Astrocyte (in vitro differentiated cells and primary cell): ENCODE data around the gene CES1. TPM values are rescaled to one million over a fixed set of nuclear protein-coding genes. Genes with fewer than 3 reads are reported as not detected.

Source experiments
- DNase-seq: peaks from one replicate; pipeline ENCODE4 v3.0.0-alpha.2; 2010; ENCODE audit warnings: low read depth
- FAIRE-seq: peaks from 2 replicates; lab custom pipeline; 2011; peaks lifted over from hg19 to GRCh38; lab: Jason Lieb, UNC
- H2AFZ ChIP-seq: 2 replicates; pipeline ENCODE4 v1.6.0; 2012; ENCODE audit warnings: low read depth, low read length, inconsistent platforms
- H3K27ac ChIP-seq: 2 replicates; pipeline ENCODE4 v1.5.1; 2011; ENCODE audit warnings: low read depth, low read length, inconsistent platforms
- H3K27me3 ChIP-seq: 2 replicates; pipeline ENCODE4 v1.6.0; 2011; ENCODE audit warnings: low read length, inconsistent platforms; ENCODE audit not compliant: insufficient read depth
- H3K36me3 ChIP-seq: 2 replicates; pipeline ENCODE4 v1.5.1; 2011; ENCODE audit warnings: low read length, inconsistent platforms; ENCODE audit not compliant: insufficient read depth
- H3K4me1 ChIP-seq: 2 replicates; pipeline ENCODE4 v1.5.1; 2011; ENCODE audit warnings: low read length, inconsistent platforms; ENCODE audit not compliant: insufficient read depth
- H3K4me2 ChIP-seq: 2 replicates; pipeline ENCODE4 v1.6.0; 2012; ENCODE audit warnings: low read length, inconsistent platforms
- H3K4me3 ChIP-seq: 2 replicates; pipeline ENCODE4 v1.5.1; 2011; ENCODE audit warnings: low read depth, mild to moderate bottlenecking, low read length, inconsistent platforms; ENCODE audit not compliant: insufficient read depth
- H3K79me2 ChIP-seq: 2 replicates; pipeline ENCODE4 v1.6.0; 2012; ENCODE audit warnings: mild to moderate bottlenecking, low read length, inconsistent platforms; ENCODE audit not compliant: insufficient read depth
- H3K9ac ChIP-seq: 2 replicates; pipeline ENCODE4 v1.6.0; 2012; ENCODE audit warnings: mild to moderate bottlenecking, low read length, inconsistent platforms
- H3K9me3 ChIP-seq: 2 replicates; pipeline ENCODE4 v1.5.1; 2012; ENCODE audit warnings: low read depth, mild to moderate bottlenecking, low read length, inconsistent platforms; ENCODE audit not compliant: insufficient read depth
- H4K20me1 ChIP-seq: 2 replicates; pipeline ENCODE4 v1.6.0; 2012; ENCODE audit warnings: low read length, inconsistent platforms; ENCODE audit not compliant: insufficient read depth
- H3K27ac Mint-ChIP-seq: one replicate; pipeline ENCODE4 v1.8.0; 2021; ENCODE audit warnings: mild to moderate bottlenecking, mixed read lengths; ENCODE audit not compliant: unreplicated experiment
- H3K27me3 Mint-ChIP-seq: one replicate; pipeline ENCODE4 v1.8.0; 2021; ENCODE audit warnings: low read depth, mixed read lengths; ENCODE audit not compliant: unreplicated experiment
- H3K36me3 Mint-ChIP-seq: one replicate; pipeline ENCODE4 v1.8.0; 2021; ENCODE audit warnings: low read depth, mixed read lengths; ENCODE audit not compliant: unreplicated experiment
- H3K4me1 Mint-ChIP-seq: one replicate; pipeline ENCODE4 v1.8.0; 2021; ENCODE audit warnings: low read depth, mixed read lengths; ENCODE audit not compliant: unreplicated experiment
- H3K4me3 Mint-ChIP-seq: one replicate; pipeline ENCODE4 v1.8.0; 2021; ENCODE audit warnings: mild to moderate bottlenecking, moderate library complexity, mixed read lengths; ENCODE audit not compliant: unreplicated experiment
- H3K9me3 Mint-ChIP-seq: one replicate; pipeline ENCODE4 v1.8.0; 2021; ENCODE audit warnings: mild to moderate bottlenecking, mixed read lengths; ENCODE audit not compliant: unreplicated experiment
- CTCF ChIP-seq: IDR thresholded peaks from 2 replicates; pipeline ENCODE4 v1.5.1; 2011; ENCODE audit warnings: low read depth, mild to moderate bottlenecking, inconsistent platforms, low read length, moderate library complexity; ENCODE audit not compliant: insufficient read depth
- EZH2 ChIP-seq: IDR thresholded peaks from 2 replicates; pipeline ENCODE4 v1.6.1; 2012; ENCODE audit warnings: mild to moderate bottlenecking, low read length, inconsistent platforms; ENCODE audit not compliant: insufficient read depth
- total RNA-seq: library from RNA; stranded (reverse); gene quantifications from 2 replicates; pipeline ENCODE4 v1.2.1, GENCODE V29; 2021

Gene CES1
- total RNA-seq, 1 donor from 2014 or later = not detected

- Histone ChIP-seq H3K36me3 (no peaks in the 10 kb centered on the region), H3K27ac (no peak overlapping the region), H2AFZ (no peak overlapping the region), H3K4me3 (no peak overlapping the region), H3K4me2 (no peak overlapping the region), H3K9me3 (no peaks in the 10 kb centered on the region), H3K9ac (no peak overlapping the region), H4K20me1 (no peaks in the 10 kb centered on the region), H3K4me1 (no peaks in the 10 kb centered on the region), H3K27me3 (no peaks in the 10 kb centered on the region), H3K79me2 (no peaks in the 10 kb centered on the region)
- Mint-ChIP-seq H3K4me1 (no peaks in the 10 kb centered on the region), H3K27me3 (peaks cover 61% of the 10 kb centered on the region), H3K27ac (no peak overlapping the region), H3K9me3 (no peaks in the 10 kb centered on the region), H3K4me3 (no peak overlapping the region), H3K36me3 (no peaks in the 10 kb centered on the region)
- TF ChIP-seq CTCF = no peak
- no peak for TF ChIP-seq EZH2
- DNase-seq (no peak), FAIRE-seq (no peak)
These were observed 19.9 kb downstream of the CES1 start for GRCh38 chr16:55812951-55813350.

GRCh38 chr16:55811811-55812210 lies 21.1 kb downstream of the CES1 start:
- H3K36me3 ChIP-seq = no peaks in the 10 kb centered on the region
- H3K27ac Mint-ChIP-seq = no peak overlapping the region
- TF ChIP-seq CTCF (no peak), EZH2 (no peak)
- no peak overlapping the region for H3K4me2 ChIP-seq
- no peaks in the 10 kb centered on the region for H3K36me3 Mint-ChIP-seq
- no peak overlapping the region for H3K4me3 ChIP-seq
- H3K79me2 ChIP-seq = no peaks in the 10 kb centered on the region
- no peaks in the 10 kb centered on the region for H3K4me1 ChIP-seq
- no peaks in the 10 kb centered on the region for H3K27me3 ChIP-seq
- DNase-seq = no peak
- H3K9ac ChIP-seq = no peak overlapping the region
- no peak overlapping the region for H3K27ac ChIP-seq
- no peaks in the 10 kb centered on the region for H3K9me3 Mint-ChIP-seq
- H2AFZ ChIP-seq = no peak overlapping the region
- H3K4me3 Mint-ChIP-seq = no peak overlapping the region
- peaks cover 53% of the 10 kb centered on the region for H3K27me3 Mint-ChIP-seq
- FAIRE-seq = no peak
- no peaks in the 10 kb centered on the region for H3K9me3 ChIP-seq
- no peaks in the 10 kb centered on the region for H3K4me1 Mint-ChIP-seq
- no peaks in the 10 kb centered on the region for H4K20me1 ChIP-seq

GRCh38 chr16:55810451-55810961 lies 22.4 kb downstream of the CES1 start:
- Histone ChIP-seq H3K4me1 (no peaks in the 10 kb centered on the region), H3K9ac (no peak overlapping the region), H3K27me3 (no peaks in the 10 kb centered on the region), H3K27ac (no peak overlapping the region), H4K20me1 (no peaks in the 10 kb centered on the region), H3K79me2 (no peaks in the 10 kb centered on the region), H3K9me3 (no peaks in the 10 kb centered on the region), H3K36me3 (no peaks in the 10 kb centered on the region), H3K4me2 (no peak overlapping the region), H2AFZ (no peak overlapping the region), H3K4me3 (no peak overlapping the region)
- Mint-ChIP-seq H3K36me3 (no peaks in the 10 kb centered on the region), H3K4me3 (no peak overlapping the region), H3K27ac (no peak overlapping the region), H3K9me3 (no peaks in the 10 kb centered on the region), H3K27me3 (peaks cover 40% of the 10 kb centered on the region), H3K4me1 (no peaks in the 10 kb centered on the region)
- no peak for DNase-seq
- TF ChIP-seq CTCF (no peak), EZH2 (no peak)
- no peak for FAIRE-seq
